H9 (cell line): ENCODE data around the gene TRIM52. TPM values are rescaled to one million over a fixed set of nuclear protein-coding genes. Genes with fewer than 3 reads are reported as not detected.

Experiments
- DNase-seq: peaks from one replicate; pipeline ENCODE4 v3.0.0-alpha.2; 2017
- H2AFZ ChIP-seq: one replicate; pipeline ENCODE4 v1.6.1; 2013; ENCODE audit warnings: mild to moderate bottlenecking, low read length, control low read depth, moderate library complexity
- H2AK5ac ChIP-seq: 2 replicates; pipeline ENCODE4 v1.6.1; 2013; ENCODE audit warnings: low read length, control low read depth, mixed read lengths; ENCODE audit not compliant: insufficient read length
- H2BK120ac ChIP-seq: one replicate; pipeline ENCODE4 v1.6.1; 2013; ENCODE audit warnings: low read depth, mild to moderate bottlenecking, low read length, control low read depth, inconsistent platforms; ENCODE audit not compliant: poor library complexity, severe bottlenecking
- H2BK12ac ChIP-seq: 2 replicates; pipeline ENCODE4 v1.6.1; 2013; ENCODE audit warnings: low read length, control low read depth, mixed read lengths, low read depth; ENCODE audit not compliant: insufficient read length
- H2BK15ac ChIP-seq: 2 replicates; pipeline ENCODE4 v1.6.1; 2013; ENCODE audit warnings: low read depth, low read length, control low read depth
- H2BK20ac ChIP-seq: one replicate; pipeline ENCODE4 v1.6.1; 2013; ENCODE audit warnings: low read depth, mild to moderate bottlenecking, low read length, control low read depth, inconsistent platforms; ENCODE audit not compliant: poor library complexity, severe bottlenecking
- H2BK5ac ChIP-seq: 2 replicates; pipeline ENCODE4 v1.6.1; 2013; ENCODE audit warnings: low read length, control low read depth, mixed read lengths; ENCODE audit not compliant: insufficient read length
- H3K14ac ChIP-seq: 2 replicates; pipeline ENCODE4 v1.6.1; 2013; ENCODE audit warnings: low read length, control low read depth; ENCODE audit not compliant: insufficient read depth
- H3K18ac ChIP-seq: 2 replicates; pipeline ENCODE4 v1.6.1; 2013; ENCODE audit warnings: low read depth, mild to moderate bottlenecking, mixed read lengths, low read length, control low read depth; ENCODE audit not compliant: insufficient read length
- H3K23ac ChIP-seq: 2 replicates; pipeline ENCODE4 v1.6.1; 2013; ENCODE audit warnings: low read length, control low read depth, mixed read lengths, low read depth; ENCODE audit not compliant: insufficient read length
- H3K23me2 ChIP-seq: 2 replicates; pipeline ENCODE4 v1.6.1; 2013; ENCODE audit warnings: low read depth, mild to moderate bottlenecking, mixed read lengths, low read length, control low read depth; ENCODE audit not compliant: insufficient read length, poor library complexity, severe bottlenecking
- H3K27ac ChIP-seq: 2 replicates; pipeline ENCODE4 v1.5.1; 2013; ENCODE audit warnings: low read length, control low read depth, mixed read lengths, low read depth; ENCODE audit not compliant: insufficient read length
- H3K27me3 ChIP-seq: 2 replicates; pipeline ENCODE4 v1.6.1; 2013; ENCODE audit warnings: low read length, control low read depth, inconsistent platforms; ENCODE audit not compliant: insufficient read depth
- H3K4ac ChIP-seq: 2 replicates; pipeline ENCODE4 v1.6.1; 2013; ENCODE audit warnings: low read depth, mild to moderate bottlenecking, control low read depth, inconsistent platforms, low read length, moderate library complexity
- H3K4me1 ChIP-seq: 2 replicates; pipeline ENCODE4 v1.6.1; 2013; ENCODE audit warnings: low read length, control low read depth, inconsistent platforms; ENCODE audit not compliant: insufficient read depth
- H3K4me2 ChIP-seq: 2 replicates; pipeline ENCODE4 v1.6.1; 2013; ENCODE audit warnings: low read length, control low read depth, mixed read lengths; ENCODE audit not compliant: insufficient read length, insufficient read depth
- H3K56ac ChIP-seq: 2 replicates; pipeline ENCODE4 v1.6.1; 2013; ENCODE audit warnings: low read depth, mild to moderate bottlenecking, mixed read lengths, low read length, control low read depth; ENCODE audit not compliant: insufficient read length
- H3K79me1 ChIP-seq: 2 replicates; pipeline ENCODE4 v1.6.1; 2013; ENCODE audit warnings: low read depth, mild to moderate bottlenecking, moderate library complexity, low read length, control low read depth, inconsistent platforms; ENCODE audit not compliant: insufficient read depth, poor library complexity, severe bottlenecking
- H3K79me2 ChIP-seq: 2 replicates; pipeline ENCODE4 v1.6.1; 2013; ENCODE audit warnings: low read length, control low read depth, inconsistent platforms; ENCODE audit not compliant: insufficient read depth
- H3K9ac ChIP-seq: 2 replicates; pipeline ENCODE4 v1.6.1; 2013; ENCODE audit warnings: low read length, control low read depth, mixed read lengths; ENCODE audit not compliant: insufficient read length; ENCODE audit errors: extremely low read depth
- H3K9me3 ChIP-seq: one replicate; pipeline ENCODE4 v1.6.1; 2013; ENCODE audit warnings: low read depth, low read length, inconsistent platforms; ENCODE audit not compliant: control insufficient read depth
- H3T11ph ChIP-seq: one replicate; pipeline ENCODE4 v1.6.1; 2013; ENCODE audit warnings: mild to moderate bottlenecking, low read length, control low read depth, inconsistent platforms
- H4K20me1 ChIP-seq: one replicate; pipeline ENCODE4 v1.6.1; 2013; ENCODE audit not compliant: control insufficient read depth, insufficient read length, insufficient read depth
- H4K5ac ChIP-seq: 2 replicates; pipeline ENCODE4 v1.6.1; 2013; ENCODE audit warnings: low read depth, mild to moderate bottlenecking, mixed read lengths, low read length, control low read depth; ENCODE audit not compliant: insufficient read length
- H4K8ac ChIP-seq: replicated peaks from 2 replicates; pipeline ENCODE4 v1.6.1; 2013; ENCODE audit warnings: low read length, control low read depth, mixed read lengths, low read depth; ENCODE audit not compliant: insufficient read length
- H4K91ac ChIP-seq: 2 replicates; pipeline ENCODE4 v1.6.1; 2013; ENCODE audit warnings: low read depth, mild to moderate bottlenecking, moderate library complexity, mixed read lengths, low read length, control low read depth; ENCODE audit not compliant: insufficient read length
- H3K27ac Mint-ChIP-seq, 3 experiments: 2 replicates in 2 of 3; 3 replicates in 1 of 3; pipeline ENCODE4 v1.8.0; 2020 to 2021; ENCODE audit warnings: mixed read lengths in 3 of 3, mild to moderate bottlenecking in 1 of 3, moderate library complexity in 1 of 3
- H3K27me3 Mint-ChIP-seq: 2 replicates; pipeline ENCODE4 v1.8.0; 2021; ENCODE audit warnings: low read depth, mild to moderate bottlenecking, moderate library complexity, mixed read lengths
- H3K36me3 Mint-ChIP-seq, 3 experiments: 2 replicates in 2 of 3; 3 replicates in 1 of 3; pipeline ENCODE4 v1.8.0; 2020 to 2021; ENCODE audit warnings: low read depth in 3 of 3, mixed read lengths in 3 of 3; ENCODE audit not compliant: insufficient read depth in 1 of 3
- H3K4me1 Mint-ChIP-seq, 2 experiments: 2 replicates each; pipeline ENCODE4 v1.8.0; 2020; ENCODE audit warnings: mixed read lengths in 2 of 2
- H3K4me3 Mint-ChIP-seq, 2 experiments: 2 replicates in 1 of 2; 3 replicates in 1 of 2; pipeline ENCODE4 v1.8.0; 2020 to 2021; ENCODE audit warnings: mild to moderate bottlenecking in 2 of 2, mixed read lengths in 2 of 2, moderate library complexity in 1 of 2
- H3K9me3 Mint-ChIP-seq, 2 experiments: 2 replicates in 1 of 2; 3 replicates in 1 of 2; pipeline ENCODE4 v1.8.0; 2020; ENCODE audit warnings: mild to moderate bottlenecking in 2 of 2, mixed read lengths in 2 of 2, moderate library complexity in 1 of 2
- WGBS: extraction: QIAGEN DNeasy Blood & Tissue Kit; methylation state at CpG from one replicate; pipeline ENCODE4 v1.1.7; 2013; ENCODE audit warnings: missing lambda C conversion rate, low lambda C conversion rate, mixed read lengths; ENCODE audit not compliant: insufficient read length; ENCODE audit errors: extremely low coverage; 5-methylcytosine and 5-hydroxymethylcytosine counted together
- total RNA-seq: library from RNA; stranded (reverse); gene quantifications from 2 replicates; pipeline ENCODE4 v1.2.1, GENCODE V29; 2021
- TF ChIP-seq, protein P1 (sequence below): fragments of 200-600 bp; sonication (generic); conservative IDR thresholded peaks from 3 replicates; pipeline ENCODE4 v1.8.0; 2021; ENCODE audit warnings: antibody characterized with exemption, mild to moderate bottlenecking

TRIM52 gene
- total RNA-seq, 1 experiment from 2014 or later = 5.1 TPM

DNA sequence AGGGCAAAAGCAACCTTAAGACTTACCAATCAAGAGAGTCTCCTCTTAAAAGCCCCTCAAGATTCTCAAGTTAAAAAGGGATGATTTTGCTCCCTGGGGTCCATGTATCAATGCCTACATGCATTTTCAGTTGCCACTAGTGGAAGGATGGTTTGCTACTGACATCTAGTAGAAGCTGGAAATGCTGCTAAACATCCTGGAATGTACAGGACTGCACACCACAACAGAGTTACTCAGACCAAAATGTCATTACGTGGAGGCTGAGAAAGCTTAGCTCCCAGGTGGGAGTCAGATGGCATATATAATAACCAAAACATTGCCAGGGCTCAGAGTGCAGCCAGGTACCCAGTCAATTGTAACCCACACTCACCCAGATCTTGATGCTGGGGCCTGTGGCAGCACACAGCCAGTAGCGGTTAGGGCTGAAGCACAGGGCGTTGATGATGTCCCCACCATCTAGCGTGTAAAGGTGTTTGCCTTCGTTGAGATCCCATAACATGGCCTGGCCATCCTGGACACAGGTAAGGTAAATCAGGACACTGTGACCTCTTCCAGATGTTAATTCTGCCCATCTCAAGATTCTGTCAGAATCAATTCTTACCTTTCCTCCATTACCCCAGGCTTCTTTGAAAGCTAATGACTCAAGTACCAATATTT is 23.1 kb downstream of the TRIM52 start:
- TF ChIP-seq, protein P1, sequence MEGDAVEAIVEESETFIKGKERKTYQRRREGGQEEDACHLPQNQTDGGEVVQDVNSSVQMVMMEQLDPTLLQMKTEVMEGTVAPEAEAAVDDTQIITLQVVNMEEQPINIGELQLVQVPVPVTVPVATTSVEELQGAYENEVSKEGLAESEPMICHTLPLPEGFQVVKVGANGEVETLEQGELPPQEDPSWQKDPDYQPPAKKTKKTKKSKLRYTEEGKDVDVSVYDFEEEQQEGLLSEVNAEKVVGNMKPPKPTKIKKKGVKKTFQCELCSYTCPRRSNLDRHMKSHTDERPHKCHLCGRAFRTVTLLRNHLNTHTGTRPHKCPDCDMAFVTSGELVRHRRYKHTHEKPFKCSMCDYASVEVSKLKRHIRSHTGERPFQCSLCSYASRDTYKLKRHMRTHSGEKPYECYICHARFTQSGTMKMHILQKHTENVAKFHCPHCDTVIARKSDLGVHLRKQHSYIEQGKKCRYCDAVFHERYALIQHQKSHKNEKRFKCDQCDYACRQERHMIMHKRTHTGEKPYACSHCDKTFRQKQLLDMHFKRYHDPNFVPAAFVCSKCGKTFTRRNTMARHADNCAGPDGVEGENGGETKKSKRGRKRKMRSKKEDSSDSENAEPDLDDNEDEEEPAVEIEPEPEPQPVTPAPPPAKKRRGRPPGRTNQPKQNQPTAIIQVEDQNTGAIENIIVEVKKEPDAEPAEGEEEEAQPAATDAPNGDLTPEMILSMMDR = no peak
- Mint-ChIP-seq H3K9me3 (peaks cover 0 to 3% of the 10 kb centered on the region in 2 experiments; a peak in 2 of 5 replicates), H3K27me3 (no peaks in the 10 kb centered on the region; the same call in 1 of the 2 replicates), H3K4me1 (peaks cover 13 to 40% of the 10 kb centered on the region in 2 experiments), H3K4me3 (peak overlapping the region; percentile 5 to 45; a peak in 2 of 5 replicates), H3K27ac (peak overlapping the region in 2 of 3 experiments; percentile 66 to 91; a peak in 4 of 7 replicates), H3K36me3 (peaks cover 70 to 92% (median 74%) of the 10 kb centered on the region in 3 experiments)
- H3K4ac ChIP-seq = no peak overlapping the region
- no peak overlapping the region for H2BK5ac ChIP-seq
- no peak overlapping the region for H2BK120ac ChIP-seq
- H3K9me3 ChIP-seq = no peaks in the 10 kb centered on the region
- no peak overlapping the region for H3K4me2 ChIP-seq
- no peak overlapping the region for H2BK12ac ChIP-seq
- no peak overlapping the region for H4K91ac ChIP-seq
- no peak overlapping the region for H3K23ac ChIP-seq
- no peak overlapping the region for H3K18ac ChIP-seq
- no peak overlapping the region for H4K5ac ChIP-seq
- DNase-seq = no peak
- no CpG with 5 or more reads among the region's 5 CpGs for WGBS
- H3K79me2 ChIP-seq = peaks cover 14% of the 10 kb centered on the region; the same call in 1 of the 2 replicates
- H2AFZ ChIP-seq = no peak overlapping the region
- no peak overlapping the region for H3K56ac ChIP-seq
- H2BK20ac ChIP-seq = no peak overlapping the region
- no peak overlapping the region for H2AK5ac ChIP-seq
- no peak overlapping the region for H3K14ac ChIP-seq
- no peak overlapping the region for H2BK15ac ChIP-seq
- peaks cover 4% of the 10 kb centered on the region for H3K23me2 ChIP-seq
- no peaks in the 10 kb centered on the region for H3K4me1 ChIP-seq
- no peaks in the 10 kb centered on the region for H4K20me1 ChIP-seq
- H3K27me3 ChIP-seq = no peaks in the 10 kb centered on the region
- H3K9ac ChIP-seq = no peak overlapping the region
- peaks cover 10% of the 10 kb centered on the region for H3K79me1 ChIP-seq
- no peak overlapping the region for H4K8ac ChIP-seq
- H3T11ph ChIP-seq = no peak overlapping the region
- no peak overlapping the region for H3K27ac ChIP-seq
